Brain microvascular endothelial cell (primary cell): ENCODE results near the gene WWC2.

Source experiments
- DNase-seq: peaks from one replicate; pipeline ENCODE4 v3.0.0-alpha.2; 2020
- H3K27ac ChIP-seq: fragments of 250-450 bp; sonication (Bioruptor Pico); 2 replicates; pipeline ENCODE4 v1.5.1; 2020; ENCODE audit warnings: mild to moderate bottlenecking, moderate library complexity
- H3K27me3 ChIP-seq: fragments of 250-450 bp; sonication (Bioruptor Pico); replicated peaks from 2 replicates; pipeline ENCODE4 v1.5.1; 2020; ENCODE audit warnings: mild to moderate bottlenecking
- H3K36me3 ChIP-seq: fragments of 250-450 bp; sonication (Bioruptor Pico); replicated peaks from 2 replicates; pipeline ENCODE4 v1.5.1; 2020; ENCODE audit warnings: mild to moderate bottlenecking
- H3K4me3 ChIP-seq: 2 replicates; pipeline ENCODE4 v1.5.1; 2011; ENCODE audit warnings: low read depth, mild to moderate bottlenecking, control low read depth, low read length, moderate library complexity
- in situ Hi-C: cut with HindIII; loops from 2 replicates; pipeline ENCODE4 v1.10.0; 2017; ENCODE audit warnings: low sequenced_read_pairs, low pct_ligation_motif_present
- TF ChIP-seq, protein P1 (sequence below): IDR thresholded peaks from 2 replicates; pipeline ENCODE4 v1.5.1; 2011; ENCODE audit warnings: low read depth, mild to moderate bottlenecking, moderate library complexity, low read length, control low read depth, inconsistent platforms; ENCODE audit errors: missing control alignments

The WWC2 gene

GRCh38 chr4:183071222-183071621 lies 27.8 kb upstream of the WWC2 start:
- Histone ChIP-seq H3K4me3 (no peak overlapping the region), H3K27ac (no peak overlapping the region)
- in situ Hi-C loops, result loop anchor here (25.0 kb wide), 1 partner anchor 191 kb away; no protein-coding TSS in a partner anchor

DNA sequence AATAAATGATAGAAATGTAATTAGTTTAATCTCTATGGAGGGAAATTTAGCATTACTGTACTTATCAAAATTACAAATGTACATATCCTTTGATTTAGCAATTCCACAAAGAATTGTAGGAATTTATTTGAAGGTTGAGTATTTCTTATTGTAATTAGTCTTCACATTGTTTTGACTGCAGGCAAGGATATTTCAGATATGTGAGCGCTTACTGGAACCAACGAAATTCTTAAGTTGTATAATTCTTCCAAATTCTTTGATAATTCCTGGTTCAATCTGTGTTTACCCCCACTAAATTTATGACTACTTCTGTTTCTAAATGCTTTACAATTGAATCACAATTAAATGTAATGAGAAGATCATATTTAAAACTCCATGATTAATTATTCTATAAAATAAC lies 26.9 kb upstream of the WWC2 start:
- no peak for DNase-seq
- Histone ChIP-seq H3K27ac (no peak overlapping the region), H3K36me3 (no peaks in the 10 kb centered on the region), H3K4me3 (no peak overlapping the region), H3K27me3 (no peaks in the 10 kb centered on the region)
- in situ Hi-C loops, result loop anchor here (25.0 kb wide), 1 partner anchor 190 kb away; no protein-coding TSS in a partner anchor
- TF ChIP-seq, protein P1, sequence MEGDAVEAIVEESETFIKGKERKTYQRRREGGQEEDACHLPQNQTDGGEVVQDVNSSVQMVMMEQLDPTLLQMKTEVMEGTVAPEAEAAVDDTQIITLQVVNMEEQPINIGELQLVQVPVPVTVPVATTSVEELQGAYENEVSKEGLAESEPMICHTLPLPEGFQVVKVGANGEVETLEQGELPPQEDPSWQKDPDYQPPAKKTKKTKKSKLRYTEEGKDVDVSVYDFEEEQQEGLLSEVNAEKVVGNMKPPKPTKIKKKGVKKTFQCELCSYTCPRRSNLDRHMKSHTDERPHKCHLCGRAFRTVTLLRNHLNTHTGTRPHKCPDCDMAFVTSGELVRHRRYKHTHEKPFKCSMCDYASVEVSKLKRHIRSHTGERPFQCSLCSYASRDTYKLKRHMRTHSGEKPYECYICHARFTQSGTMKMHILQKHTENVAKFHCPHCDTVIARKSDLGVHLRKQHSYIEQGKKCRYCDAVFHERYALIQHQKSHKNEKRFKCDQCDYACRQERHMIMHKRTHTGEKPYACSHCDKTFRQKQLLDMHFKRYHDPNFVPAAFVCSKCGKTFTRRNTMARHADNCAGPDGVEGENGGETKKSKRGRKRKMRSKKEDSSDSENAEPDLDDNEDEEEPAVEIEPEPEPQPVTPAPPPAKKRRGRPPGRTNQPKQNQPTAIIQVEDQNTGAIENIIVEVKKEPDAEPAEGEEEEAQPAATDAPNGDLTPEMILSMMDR, result no peak

More at GRCh38 chr4:183071222-183071621, 27.8 kb upstream of the WWC2 start:
- Histone ChIP-seq H3K36me3 (no peaks in the 10 kb centered on the region), H3K27me3 (no peaks in the 10 kb centered on the region)
- no peak for DNase-seq
- TF ChIP-seq, protein P1, result no peak

- Histone ChIP-seq H3K27me3 (no peaks in the 10 kb centered on the region), H3K36me3 (no peaks in the 10 kb centered on the region), H3K27ac (no peak overlapping the region), H3K4me3 (no peak overlapping the region)
- TF ChIP-seq, protein P1, result no peak
- DNase-seq, result no peak
- in situ Hi-C loops, result loop anchor here (25.0 kb wide), 1 partner anchor 189 kb away; no protein-coding TSS in a partner anchor
These were observed 25.3 kb upstream of the WWC2 start for GRCh38 chr4:183073838-183074145.

DNA sequence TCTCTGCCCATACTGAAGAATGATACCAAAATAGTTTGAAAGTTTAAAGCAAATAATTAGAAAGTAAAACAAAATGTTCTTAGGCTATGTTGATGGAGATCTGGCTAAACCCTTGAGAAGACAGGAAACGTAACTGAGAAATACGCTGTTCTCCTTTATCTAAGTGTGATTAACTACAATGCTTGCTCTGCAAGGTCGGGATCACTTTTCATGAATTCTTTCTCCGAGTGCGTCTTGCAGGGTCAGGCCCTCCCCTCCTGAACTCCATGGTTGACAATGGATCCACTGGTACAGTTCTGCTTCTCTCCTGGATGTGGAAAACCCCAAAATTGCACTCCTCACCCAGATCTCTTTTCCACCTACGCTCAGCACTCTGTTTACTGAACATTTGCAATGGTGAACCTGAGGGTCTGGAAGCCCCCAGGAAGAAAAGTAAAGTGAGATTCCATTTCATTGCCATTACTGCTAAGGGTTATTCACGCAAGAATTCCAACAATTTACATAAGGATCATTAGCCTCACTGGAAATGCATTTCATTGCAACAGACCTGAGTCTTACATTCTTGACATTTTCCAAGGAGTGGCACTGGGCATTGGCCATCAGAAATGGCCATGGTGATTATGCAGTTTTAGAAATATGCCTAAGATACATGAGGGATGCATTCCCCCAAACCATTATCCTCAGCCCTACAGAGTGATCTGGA lies 24.6 kb upstream of the WWC2 start:
- no peak for DNase-seq
- in situ Hi-C loops, result loop anchor here (25.0 kb wide), 1 partner anchor 188 kb away; no protein-coding TSS in a partner anchor
- H3K27me3 ChIP-seq, result no peaks in the 10 kb centered on the region
- H3K27ac ChIP-seq, result no peak overlapping the region
- TF ChIP-seq, protein P1, result no peak
- no peaks in the 10 kb centered on the region for H3K36me3 ChIP-seq
- no peak overlapping the region for H3K4me3 ChIP-seq

GRCh38 chr4:183078634-183079033 lies 20.4 kb upstream of the WWC2 start:
- Histone ChIP-seq H3K36me3 (no peaks in the 10 kb centered on the region), H3K27ac (no peak overlapping the region), H3K27me3 (no peaks in the 10 kb centered on the region), H3K4me3 (no peak overlapping the region)
- in situ Hi-C loops, result no loop called here
- TF ChIP-seq, protein P1, result peak; percentile 12
- DNase-seq, result no peak
